GM12878 (cell line): ENCODE data around the gene LSAMP. TPM values are rescaled to one million over a fixed set of nuclear protein-coding genes. Genes with fewer than 3 reads are reported as not detected.

Experiments
- ATAC-seq: fragments of 200-7000 bp; cut with Tn5 transposase; 3 replicates; pipeline ENCODE4 v1.9.1; 2020; ENCODE audit warnings: mild to moderate bottlenecking, moderate library complexity
- BruUV-seq: library from RNA; stranded (reverse); fragments of 400-500 nt; replicated peaks from 2 replicates; lab custom pipeline; 2021; lab: Mats Ljungman, UMichigan
- CTCF ChIA-PET: fragments of 300-600 bp; sonication (Branson Sonifier 250); formaldehyde crosslinking; extraction: SDS; loops from one replicate; lab custom pipeline; 2021; ENCODE audit warnings: inconsistent platforms; lab: Yijun Ruan, JAX
- POLR2A ChIA-PET: fragments of 350-600 bp; formaldehyde crosslinking; extraction: SDS; loops from one replicate; lab custom pipeline; 2021; ENCODE audit warnings: inconsistent platforms; lab: Charles Lee
- RAD21 ChIA-PET: fragments of 300-600 bp; sonication (Branson Sonifier 250); formaldehyde crosslinking; loops from one replicate; lab custom pipeline; 2023; ENCODE audit warnings: antibody characterized with exemption; ENCODE audit not compliant: unreplicated experiment; lab: Charles Lee
- SMC1A ChIA-PET: fragments of 300-600 bp; sonication (Branson Sonifier 250); formaldehyde crosslinking; loops from one replicate; lab custom pipeline; 2023; ENCODE audit not compliant: unreplicated experiment, uncharacterized antibody; lab: Charles Lee
- DNase-seq: peaks from one replicate; pipeline ENCODE4 v3.0.0-alpha.2; 2011; ENCODE audit warnings: low read depth, low spot score
- FAIRE-seq: peaks from 3 replicates; lab custom pipeline; 2011; peaks lifted over from hg19 to GRCh38; lab: Jason Lieb, UNC
- H2AFZ ChIP-seq: 2 replicates; pipeline ENCODE4 v1.6.0; 2011; ENCODE audit warnings: low read depth, low read length, control low read depth; ENCODE audit not compliant: control insufficient read depth
- H3K27ac ChIP-seq: 2 replicates; pipeline ENCODE4 v1.5.1; 2011; ENCODE audit warnings: control low read depth; ENCODE audit not compliant: control insufficient read depth, insufficient read depth
- H3K27me3 ChIP-seq, 2 experiments: replicated peaks in 1 of 2; 2 replicates each; pipeline versions ENCODE4 v1.6.0 to v1.6.1; 2011; ENCODE audit warnings: low read length in 1 of 2; ENCODE audit not compliant: control insufficient read depth in 2 of 2, insufficient read depth in 2 of 2
- H3K36me3 ChIP-seq, 2 experiments: 2 replicates each; pipeline ENCODE4 v1.5.1; 2011; ENCODE audit warnings: low read length in 1 of 2; ENCODE audit not compliant: control insufficient read depth in 2 of 2, insufficient read depth in 2 of 2
- H3K4me1 ChIP-seq: 2 replicates; pipeline ENCODE4 v1.6.1; 2011; ENCODE audit warnings: mild to moderate bottlenecking, low read length, moderate library complexity, mixed read lengths; ENCODE audit not compliant: control insufficient read depth, insufficient read depth
- H3K4me2 ChIP-seq: 2 replicates; pipeline ENCODE4 v1.6.0; 2011; ENCODE audit warnings: control low read depth; ENCODE audit not compliant: control insufficient read depth, insufficient read depth
- H3K4me3 ChIP-seq: fragments of 200-600 bp; sonication (generic); 2 replicates; pipeline ENCODE4 v1.5.1; 2016
- H3K79me2 ChIP-seq: 2 replicates; pipeline ENCODE4 v1.6.0; 2011; ENCODE audit warnings: low read length; ENCODE audit not compliant: control insufficient read depth, insufficient read depth
- H3K9ac ChIP-seq: 2 replicates; pipeline ENCODE4 v1.8.0; 2011; ENCODE audit warnings: low read length, control low read depth, mixed read lengths; ENCODE audit not compliant: control insufficient read depth, insufficient read depth
- H3K9me3 ChIP-seq: replicated peaks from 3 replicates; pipeline ENCODE4 v1.5.1; 2011; ENCODE audit warnings: mild to moderate bottlenecking, low read length; ENCODE audit not compliant: control insufficient read depth, insufficient read depth
- H4K20me1 ChIP-seq: 2 replicates; pipeline ENCODE4 v1.6.0; 2011; ENCODE audit not compliant: control insufficient read depth, insufficient read depth
- ATF7 ChIP-seq: fragments of 450-650 bp; IDR thresholded peaks from 2 replicates; pipeline ENCODE4 v1.6.1; 2016; ENCODE audit warnings: low read depth, mild to moderate bottlenecking
- CREM ChIP-seq: IDR thresholded peaks from 2 replicates; pipeline ENCODE4 v1.6.1; 2014; ENCODE audit warnings: antibody characterized with exemption, low read depth
- HDAC2 ChIP-seq: fragments of 200-600 bp; sonication (generic); IDR thresholded peaks from 2 replicates; pipeline ENCODE4 v1.6.1; 2017
- MYC ChIP-seq: IDR thresholded peaks from 2 replicates; pipeline ENCODE4 v1.6.1; 2011; ENCODE audit warnings: mild to moderate bottlenecking, low read length, moderate library complexity, inconsistent platforms; ENCODE audit not compliant: insufficient read depth, insufficient replicate concordance, insufficient read length, severe bottlenecking
- POU2F2 ChIP-seq: IDR thresholded peaks from 3 replicates; pipeline ENCODE4 v1.6.1; 2011; ENCODE audit warnings: low read depth, mild to moderate bottlenecking, low read length, borderline replicate concordance
- RB1 ChIP-seq: fragments of 450-650 bp; formaldehyde crosslinking; IDR thresholded peaks from 2 replicates; pipeline ENCODE4 v1.6.1; 2017; ENCODE audit warnings: mild to moderate bottlenecking, borderline replicate concordance
- SIN3A ChIP-seq: IDR thresholded peaks from 2 replicates; pipeline ENCODE4 v1.6.1; 2012; ENCODE audit warnings: low read depth, low read length, improper control_type of control experiment
- SMARCA5 ChIP-seq: fragments of 450-650 bp; IDR thresholded peaks from 2 replicates; pipeline ENCODE4 v1.6.1; 2017; ENCODE audit warnings: mild to moderate bottlenecking
- SUZ12 ChIP-seq: fragments of 200-600 bp; sonication (generic); IDR thresholded peaks from one replicate; pipeline ENCODE4 v1.6.1; 2018; ENCODE audit warnings: antibody characterized with exemption, mild to moderate bottlenecking; ENCODE audit not compliant: unreplicated experiment
- ZNF384 ChIP-seq: IDR thresholded peaks from 2 replicates; pipeline ENCODE4 v1.6.1; 2012; ENCODE audit warnings: low read depth, mild to moderate bottlenecking, low read length, improper control_type of control experiment, borderline replicate concordance
- WGBS: methylation state at CpG from one replicate; pipeline ENCODE4 v1.1.6; 2016; ENCODE audit warnings: low lambda C conversion rate; ENCODE audit not compliant: insufficient replicate concordance, insufficient coverage; ENCODE audit errors: missing lambda C conversion rate; 5-methylcytosine and 5-hydroxymethylcytosine counted together
- in situ Hi-C: fragments of 300-500 bp; cut with MboI; formaldehyde crosslinking; loops from 9 replicates; pipeline ENCODE4 v1.14.3; 2018; ENCODE audit warnings: mixed read lengths
- intact Hi-C: fragments of 100-400 bp; cut with micrococcal nuclease; formaldehyde crosslinking; loops from one replicate; pipeline ENCODE4 v1.14.2; 2022; ENCODE audit not compliant: unreplicated experiment
- polyA plus RNA-seq, 11 experiments: library from polyadenylated mRNA; depleted of rRNA in 4 of 11; unstranded in 6 of 11; stranded (reverse) in 5 of 11; fragments of >200 nt; fragmentation: Nextera tagmentation in 4 of 11; fragmentation: Illumina TruSeq in 1 of 11; extraction: Ambion mirVana in 4 of 11; extraction: Trizol in 1 of 11; gene quantifications; 1 replicate in 1 of 11; 2 replicates in 10 of 11; pipeline versions ENCODE4 v1.2.1 to v1.2.3, GENCODE V29; 2011 to 2016; ENCODE audit warnings: inconsistent platforms in 2 of 11, missing spikeins in 2 of 11, low read depth in 1 of 11
- total RNA-seq, 4 experiments: library from RNA; depleted of rRNA in 3 of 4; stranded (reverse); fragments of >200 nt in 3 of 4; fragmentation: Illumina TruSeq in 1 of 4; extraction: Trizol in 1 of 4; gene quantifications; 2 replicates each; pipeline versions ENCODE4 v1.2.1 to v1.2.3, GENCODE V29; 2013 to 2021
- TF ChIP-seq, protein P1 (sequence below): IDR thresholded peaks from 2 replicates; pipeline ENCODE4 v1.6.1; 2012; ENCODE audit warnings: low read depth, low read length, improper control_type of control experiment

The LSAMP gene
- total and polyA plus RNA-seq, 10 of the 15 experiments (the other 5 are each of a cell fraction or from before 2014, with no cell fraction given), result 2.0 to 12.7 (median 6.5) TPM

DNA sequence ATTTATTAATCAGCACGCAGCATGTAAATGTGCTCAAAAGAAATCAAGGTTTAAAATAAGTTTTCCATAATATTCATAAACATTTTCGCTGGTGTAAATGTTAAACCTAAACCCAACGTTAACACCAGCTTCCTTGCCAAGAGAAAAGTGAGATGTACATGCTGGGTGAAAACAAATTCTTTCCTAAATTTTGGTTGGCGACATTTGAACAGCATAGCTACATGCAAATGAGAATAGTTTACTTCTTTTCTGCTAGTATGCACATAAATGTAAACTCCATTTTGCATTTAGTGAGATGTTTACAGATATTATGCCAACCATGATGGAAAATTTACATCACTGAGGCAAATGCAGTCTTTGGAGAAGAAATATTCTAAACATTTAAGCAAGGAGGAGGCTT is 639.8 kb downstream of the LSAMP start:
- ChIA-PET CTCF (interaction anchor here (1.0 kb wide), 1 partner anchor 12 kb away, joined by 4 read pairs; no protein-coding TSS in a partner anchor), RAD21 (no interaction called here), POLR2A (no interaction called here), SMC1A (interaction anchor here (1.3 kb wide), 1 partner anchor 15 kb away, joined by 4 read pairs; no protein-coding TSS in a partner anchor)
- ATAC-seq (no peak), FAIRE-seq (no peak), DNase-seq (no peak)
- Histone ChIP-seq H3K27me3 (no peaks in the 10 kb centered on the region; a peak in 2 of 4 replicates), H3K27ac (no peak overlapping the region), H3K9me3 (no peaks in the 10 kb centered on the region), H3K9ac (no peak overlapping the region), H3K4me2 (no peak overlapping the region), H3K79me2 (no peaks in the 10 kb centered on the region), H3K36me3 (no peaks in the 10 kb centered on the region), H4K20me1 (no peaks in the 10 kb centered on the region), H3K4me3 (no peak overlapping the region), H3K4me1 (no peaks in the 10 kb centered on the region), H2AFZ (no peak overlapping the region)
- BruUV-seq, result no TSS peak
- intact Hi-C loops, result no loop called here
- in situ Hi-C loops, result loop anchor here (25.0 kb wide), 1 partner anchor 968 kb away; no protein-coding TSS in a partner anchor
- TF ChIP-seq ZNF384, result no peak
- no peak for TF ChIP-seq POU2F2
- TF ChIP-seq SUZ12, result no peak
- TF ChIP-seq MYC, result no peak
- TF ChIP-seq, protein P1, sequence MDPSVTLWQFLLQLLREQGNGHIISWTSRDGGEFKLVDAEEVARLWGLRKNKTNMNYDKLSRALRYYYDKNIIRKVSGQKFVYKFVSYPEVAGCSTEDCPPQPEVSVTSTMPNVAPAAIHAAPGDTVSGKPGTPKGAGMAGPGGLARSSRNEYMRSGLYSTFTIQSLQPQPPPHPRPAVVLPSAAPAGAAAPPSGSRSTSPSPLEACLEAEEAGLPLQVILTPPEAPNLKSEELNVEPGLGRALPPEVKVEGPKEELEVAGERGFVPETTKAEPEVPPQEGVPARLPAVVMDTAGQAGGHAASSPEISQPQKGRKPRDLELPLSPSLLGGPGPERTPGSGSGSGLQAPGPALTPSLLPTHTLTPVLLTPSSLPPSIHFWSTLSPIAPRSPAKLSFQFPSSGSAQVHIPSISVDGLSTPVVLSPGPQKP, result no peak
- TF ChIP-seq RB1, result no peak
- no peak for TF ChIP-seq CREM
- TF ChIP-seq SIN3A, result no peak
- TF ChIP-seq HDAC2, result no peak
- TF ChIP-seq ATF7, result no peak
- TF ChIP-seq SMARCA5, result no peak
- 27% methylated on average over 4 of the region's 4 CpGs for WGBS
